Liver (tissue), 9 donors: ENCODE data around the gene VPS52. TPM values are rescaled to one million over a fixed set of nuclear protein-coding genes. Genes with fewer than 3 reads are reported as not detected.

Source experiments
- DNase-seq: peaks from one replicate; pipeline ENCODE4 v3.0.0-alpha.2; 2017; ENCODE audit warnings: low spot score
- H3K27ac ChIP-seq, 2 donors: one replicate each; pipeline ENCODE4 v1.7.0; 2013; ENCODE audit warnings: inconsistent platforms in 2 of 2, low read length in 2 of 2, control low read depth in 1 of 2, low read depth in 1 of 2, mild to moderate bottlenecking in 1 of 2
- H3K27me3 ChIP-seq, 4 donors: one replicate each; pipeline versions ENCODE4 v1.6.1 to v1.7.0; 2013; ENCODE audit warnings: low read length in 3 of 4, inconsistent platforms in 1 of 4, mild to moderate bottlenecking in 1 of 4, moderate library complexity in 1 of 4; ENCODE audit not compliant: control insufficient read depth in 4 of 4, insufficient read depth in 4 of 4
- H3K36me3 ChIP-seq, 4 donors: one replicate each; pipeline versions ENCODE4 v1.6.1 to v1.7.0; 2013; ENCODE audit warnings: low read length in 3 of 4, mild to moderate bottlenecking in 3 of 4, low read depth in 1 of 4, moderate library complexity in 1 of 4; ENCODE audit not compliant: control insufficient read depth in 4 of 4, insufficient read depth in 3 of 4
- H3K4me1 ChIP-seq, 4 donors: one replicate each; pipeline versions ENCODE4 v1.6.1 to v1.7.0; 2013; ENCODE audit warnings: low read length in 3 of 4, mild to moderate bottlenecking in 3 of 4, moderate library complexity in 1 of 4; ENCODE audit not compliant: control insufficient read depth in 4 of 4, insufficient read depth in 4 of 4
- H3K4me3 ChIP-seq, 3 donors: one replicate each; pipeline versions ENCODE4 v1.6.1 to v1.7.0; 2013; ENCODE audit warnings: low read length in 3 of 3, control low read depth in 1 of 3, low read depth in 1 of 3, mild to moderate bottlenecking in 1 of 3
- H3K9ac ChIP-seq, 2 donors: one replicate each; pipeline ENCODE4 v1.7.0; 2013; ENCODE audit warnings: low read length in 2 of 2, mild to moderate bottlenecking in 2 of 2, moderate library complexity in 2 of 2, control low read depth in 1 of 2, low read depth in 1 of 2
- H3K9me3 ChIP-seq, 4 donors: one replicate each; pipeline versions ENCODE4 v1.6.1 to v1.7.0; 2013; ENCODE audit warnings: low read length in 3 of 4; ENCODE audit not compliant: control insufficient read depth in 4 of 4
- EGR1 ChIP-seq, 2 donors: IDR thresholded peaks; 2 replicates each; pipeline ENCODE4 v1.6.1; 2016 to 2018; ENCODE audit warnings: antibody characterized with exemption in 2 of 2, low read depth in 2 of 2
- FOXA1 ChIP-seq: IDR thresholded peaks from 2 replicates; pipeline ENCODE4 v1.6.1; 2016; ENCODE audit warnings: antibody characterized with exemption
- FOXA2 ChIP-seq: IDR thresholded peaks from 2 replicates; pipeline ENCODE4 v1.6.1; 2016; ENCODE audit warnings: antibody characterized with exemption
- GABPA ChIP-seq, 2 donors: IDR thresholded peaks in 1 of 2; conservative IDR thresholded peaks in 1 of 2; 2 replicates each; pipeline ENCODE4 v1.6.1; 2016; ENCODE audit warnings: antibody characterized with exemption in 2 of 2, mild to moderate bottlenecking in 1 of 2, moderate library complexity in 1 of 2
- HNF4A ChIP-seq, 2 donors: conservative IDR thresholded peaks; 2 replicates each; pipeline ENCODE4 v1.6.1; 2016; ENCODE audit warnings: antibody characterized with exemption in 2 of 2, mild to moderate bottlenecking in 2 of 2
- HNF4G ChIP-seq: IDR thresholded peaks from 2 replicates; pipeline ENCODE4 v1.6.1; 2016; ENCODE audit warnings: antibody characterized with exemption
- JUND ChIP-seq, 2 donors: IDR thresholded peaks; 2 replicates each; pipeline ENCODE4 v1.6.1; 2016; ENCODE audit warnings: antibody characterized with exemption in 2 of 2
- NR2F2 ChIP-seq: IDR thresholded peaks from 2 replicates; pipeline ENCODE4 v1.6.1; 2016; ENCODE audit warnings: antibody characterized with exemption
- RAD21 ChIP-seq, 2 donors: IDR thresholded peaks; 2 replicates each; pipeline ENCODE4 v1.6.1; 2016; ENCODE audit warnings: antibody characterized with exemption in 2 of 2, mild to moderate bottlenecking in 2 of 2
- SP1 ChIP-seq: IDR thresholded peaks from 2 replicates; pipeline ENCODE4 v1.6.1; 2018; ENCODE audit warnings: antibody characterized with exemption, mild to moderate bottlenecking
- TAF1 ChIP-seq: conservative IDR thresholded peaks from 2 replicates; pipeline ENCODE4 v1.6.1; 2016; ENCODE audit warnings: antibody characterized with exemption, mild to moderate bottlenecking
- YY1 ChIP-seq: IDR thresholded peaks from 2 replicates; pipeline ENCODE4 v1.6.1; 2016; ENCODE audit warnings: antibody characterized with exemption, mild to moderate bottlenecking
- WGBS: extraction: QIAGEN DNeasy Blood & Tissue Kit; methylation state at CpG from one replicate; pipeline ENCODE4 v1.1.7; 2013; 5-methylcytosine and 5-hydroxymethylcytosine counted together
- polyA plus RNA-seq, 2 donors: library from polyadenylated mRNA; stranded (reverse) in 1 of 2; unstranded in 1 of 2; fragments of 200-250 nt in 1 of 2; fragments of >200 nt in 1 of 2; fragmentation: Nextera tagmentation in 1 of 2; extraction: Ambion mirVana in 1 of 2; gene quantifications; one replicate each; pipeline versions ENCODE4 v1.2.1 to v1.2.3, GENCODE V29; 2013 to 2015
- total RNA-seq, 2 donors: library from RNA; depleted of rRNA; stranded (reverse); fragments of >200 nt; gene quantifications; one replicate each; pipeline ENCODE4 v1.2.3, GENCODE V29; 2014
- TF ChIP-seq, protein P1 (sequence below): IDR thresholded peaks from 2 replicates; pipeline ENCODE4 v1.6.1; 2016; ENCODE audit warnings: antibody characterized with exemption
- TF ChIP-seq, protein P2 (sequence below): IDR thresholded peaks from 2 replicates; pipeline ENCODE4 v1.6.1; 2016; ENCODE audit warnings: antibody characterized with exemption, mild to moderate bottlenecking
- TF ChIP-seq, protein P3 (sequence below): fragments of 150-350 bp; IDR thresholded peaks from 2 replicates; pipeline ENCODE4 v1.5.1; 2017; ENCODE audit warnings: improper control_type of control experiment, low read depth, low read length; ENCODE audit not compliant: missing input control
- TF ChIP-seq, protein P4 (sequence below): IDR thresholded peaks from 2 replicates; pipeline ENCODE4 v1.6.1; 2016; ENCODE audit warnings: antibody characterized with exemption
- TF ChIP-seq, protein P5 (sequence below): IDR thresholded peaks from 2 replicates; pipeline ENCODE4 v1.6.1; 2016; ENCODE audit warnings: antibody characterized with exemption
- donor health status: healthy.
- donor health status: healthy.
- donor health status: healthy.
- donor health status: healthy.
- donor health status: healthy.

VPS52 gene
- total and polyA plus RNA-seq, 4 donors = 21.3 to 33.4 (median 25.3) TPM

DNA sequence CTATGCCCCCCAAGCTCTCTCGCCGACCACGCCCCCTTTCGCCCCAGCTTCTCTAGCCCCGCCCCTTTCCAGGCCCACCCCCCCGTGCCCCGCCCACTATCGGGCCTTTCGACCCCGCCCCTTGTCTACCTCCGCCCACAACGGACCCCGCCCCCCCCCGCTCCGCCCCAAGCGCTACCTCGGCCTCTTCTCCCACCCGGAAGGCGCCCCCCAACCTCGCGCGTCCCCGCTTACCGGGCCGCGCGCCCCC is 45.7 kb upstream of the VPS52 start:
- Histone ChIP-seq H3K36me3 (peaks cover 0 to 16% (median 8%) of the 10 kb centered on the region in 4 donors), H3K27me3 (no peaks in the 10 kb centered on the region), H3K9me3 (no peaks in the 10 kb centered on the region), H3K9ac (no peak overlapping the region), H3K4me1 (peaks cover 20 to 63% (median 51%) of the 10 kb centered on the region in 4 donors), H3K4me3 (peak overlapping the region in 2 of 3 donors; percentile 55 to 68), H3K27ac (peak overlapping the region in 1 of 2 donors; percentile 75)
- TF ChIP-seq, protein P1, sequence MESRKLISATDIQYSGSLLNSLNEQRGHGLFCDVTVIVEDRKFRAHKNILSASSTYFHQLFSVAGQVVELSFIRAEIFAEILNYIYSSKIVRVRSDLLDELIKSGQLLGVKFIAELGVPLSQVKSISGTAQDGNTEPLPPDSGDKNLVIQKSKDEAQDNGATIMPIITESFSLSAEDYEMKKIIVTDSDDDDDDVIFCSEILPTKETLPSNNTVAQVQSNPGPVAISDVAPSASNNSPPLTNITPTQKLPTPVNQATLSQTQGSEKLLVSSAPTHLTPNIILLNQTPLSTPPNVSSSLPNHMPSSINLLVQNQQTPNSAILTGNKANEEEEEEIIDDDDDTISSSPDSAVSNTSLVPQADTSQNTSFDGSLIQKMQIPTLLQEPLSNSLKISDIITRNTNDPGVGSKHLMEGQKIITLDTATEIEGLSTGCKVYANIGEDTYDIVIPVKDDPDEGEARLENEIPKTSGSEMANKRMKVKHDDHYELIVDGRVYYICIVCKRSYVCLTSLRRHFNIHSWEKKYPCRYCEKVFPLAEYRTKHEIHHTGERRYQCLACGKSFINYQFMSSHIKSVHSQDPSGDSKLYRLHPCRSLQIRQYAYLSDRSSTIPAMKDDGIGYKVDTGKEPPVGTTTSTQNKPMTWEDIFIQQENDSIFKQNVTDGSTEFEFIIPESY = no peak
- no peak for TF ChIP-seq RAD21 (IDR thresholded peaks at IDR 0.05)
- no peak for TF ChIP-seq FOXA2
- TF ChIP-seq, protein P2, sequence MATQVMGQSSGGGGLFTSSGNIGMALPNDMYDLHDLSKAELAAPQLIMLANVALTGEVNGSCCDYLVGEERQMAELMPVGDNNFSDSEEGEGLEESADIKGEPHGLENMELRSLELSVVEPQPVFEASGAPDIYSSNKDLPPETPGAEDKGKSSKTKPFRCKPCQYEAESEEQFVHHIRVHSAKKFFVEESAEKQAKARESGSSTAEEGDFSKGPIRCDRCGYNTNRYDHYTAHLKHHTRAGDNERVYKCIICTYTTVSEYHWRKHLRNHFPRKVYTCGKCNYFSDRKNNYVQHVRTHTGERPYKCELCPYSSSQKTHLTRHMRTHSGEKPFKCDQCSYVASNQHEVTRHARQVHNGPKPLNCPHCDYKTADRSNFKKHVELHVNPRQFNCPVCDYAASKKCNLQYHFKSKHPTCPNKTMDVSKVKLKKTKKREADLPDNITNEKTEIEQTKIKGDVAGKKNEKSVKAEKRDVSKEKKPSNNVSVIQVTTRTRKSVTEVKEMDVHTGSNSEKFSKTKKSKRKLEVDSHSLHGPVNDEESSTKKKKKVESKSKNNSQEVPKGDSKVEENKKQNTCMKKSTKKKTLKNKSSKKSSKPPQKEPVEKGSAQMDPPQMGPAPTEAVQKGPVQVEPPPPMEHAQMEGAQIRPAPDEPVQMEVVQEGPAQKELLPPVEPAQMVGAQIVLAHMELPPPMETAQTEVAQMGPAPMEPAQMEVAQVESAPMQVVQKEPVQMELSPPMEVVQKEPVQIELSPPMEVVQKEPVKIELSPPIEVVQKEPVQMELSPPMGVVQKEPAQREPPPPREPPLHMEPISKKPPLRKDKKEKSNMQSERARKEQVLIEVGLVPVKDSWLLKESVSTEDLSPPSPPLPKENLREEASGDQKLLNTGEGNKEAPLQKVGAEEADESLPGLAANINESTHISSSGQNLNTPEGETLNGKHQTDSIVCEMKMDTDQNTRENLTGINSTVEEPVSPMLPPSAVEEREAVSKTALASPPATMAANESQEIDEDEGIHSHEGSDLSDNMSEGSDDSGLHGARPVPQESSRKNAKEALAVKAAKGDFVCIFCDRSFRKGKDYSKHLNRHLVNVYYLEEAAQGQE = no peak
- no peak for TF ChIP-seq YY1
- TF ChIP-seq TAF1 = no peak
- no peak for TF ChIP-seq GABPA (IDR thresholded peaks at IDR 0.05 in 1 of 2, conservative IDR thresholded peaks at IDR 0.05 in 1 of 2)
- no peak for TF ChIP-seq EGR1 (IDR thresholded peaks at IDR 0.05; ENCODE audit: low read depth in 2 of 2)
- TF ChIP-seq JUND (IDR thresholded peaks at IDR 0.05) = no peak
- no peak for TF ChIP-seq HNF4A (conservative IDR thresholded peaks at IDR 0.05)
- TF ChIP-seq, protein P3, sequence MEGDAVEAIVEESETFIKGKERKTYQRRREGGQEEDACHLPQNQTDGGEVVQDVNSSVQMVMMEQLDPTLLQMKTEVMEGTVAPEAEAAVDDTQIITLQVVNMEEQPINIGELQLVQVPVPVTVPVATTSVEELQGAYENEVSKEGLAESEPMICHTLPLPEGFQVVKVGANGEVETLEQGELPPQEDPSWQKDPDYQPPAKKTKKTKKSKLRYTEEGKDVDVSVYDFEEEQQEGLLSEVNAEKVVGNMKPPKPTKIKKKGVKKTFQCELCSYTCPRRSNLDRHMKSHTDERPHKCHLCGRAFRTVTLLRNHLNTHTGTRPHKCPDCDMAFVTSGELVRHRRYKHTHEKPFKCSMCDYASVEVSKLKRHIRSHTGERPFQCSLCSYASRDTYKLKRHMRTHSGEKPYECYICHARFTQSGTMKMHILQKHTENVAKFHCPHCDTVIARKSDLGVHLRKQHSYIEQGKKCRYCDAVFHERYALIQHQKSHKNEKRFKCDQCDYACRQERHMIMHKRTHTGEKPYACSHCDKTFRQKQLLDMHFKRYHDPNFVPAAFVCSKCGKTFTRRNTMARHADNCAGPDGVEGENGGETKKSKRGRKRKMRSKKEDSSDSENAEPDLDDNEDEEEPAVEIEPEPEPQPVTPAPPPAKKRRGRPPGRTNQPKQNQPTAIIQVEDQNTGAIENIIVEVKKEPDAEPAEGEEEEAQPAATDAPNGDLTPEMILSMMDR = no peak
- TF ChIP-seq SP1 = no peak
- TF ChIP-seq, protein P4, sequence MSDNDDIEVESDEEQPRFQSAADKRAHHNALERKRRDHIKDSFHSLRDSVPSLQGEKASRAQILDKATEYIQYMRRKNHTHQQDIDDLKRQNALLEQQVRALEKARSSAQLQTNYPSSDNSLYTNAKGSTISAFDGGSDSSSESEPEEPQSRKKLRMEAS = no peak
- TF ChIP-seq FOXA1 = no peak
- TF ChIP-seq HNF4G = no peak
- TF ChIP-seq, protein P5, sequence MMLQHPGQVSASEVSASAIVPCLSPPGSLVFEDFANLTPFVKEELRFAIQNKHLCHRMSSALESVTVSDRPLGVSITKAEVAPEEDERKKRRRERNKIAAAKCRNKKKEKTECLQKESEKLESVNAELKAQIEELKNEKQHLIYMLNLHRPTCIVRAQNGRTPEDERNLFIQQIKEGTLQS = no peak
- TF ChIP-seq NR2F2 = no peak
- DNase-seq = no peak
- under 1% methylated on average over 27 of the region's 27 CpGs for WGBS
